ENCODE data around the gene NPEPPS. TPM values are rescaled to one million over a fixed set of nuclear protein-coding genes. Genes with fewer than 3 reads are reported as not detected.

NPEPPS gene
- polyA plus RNA-seq, 1 of the 3 experiments (the other 2 are of a cell fraction): 73.2 TPM

GRCh38 chr17:47650525-47651522 is 119.9 kb downstream of the NPEPPS start:
- ChIA-PET POLR2A (interaction anchor here (0.6 to 1.6 kb wide), 13 partner anchors 9 to 171 kb away, joined by 3 to 5 read pairs (median 3); partner anchors contain the start of gene OSBPL7), CTCF (interaction anchor here (0.6 to 9.4 kb wide), 9 partner anchors 9 to 298 kb away, joined by 3 to 113 read pairs (median 4); no protein-coding TSS in a partner anchor)
- H3K9me2 ChIP-seq: no peaks in the 10 kb centered on the region
- peaks cover 43 to 51% of the 10 kb centered on the region in 2 experiments for H3K36me3 ChIP-seq (replicated peaks in 1 of 2; ENCODE audit: control insufficient read depth in 1 of 2, insufficient read depth in 2 of 2, low read length in 1 of 2)
- H3K27ac ChIP-seq (ENCODE audit: low read depth in 2 of 2, low read length in 1 of 2): peak overlapping the region; percentile 64 to 89
- H3K4me1 ChIP-seq (ENCODE audit: control insufficient read depth in 1 of 2, insufficient read depth in 2 of 2, low read depth in 1 of 2, low read length in 1 of 2): peaks cover 8 to 22% of the 10 kb centered on the region in 2 experiments
- peaks cover 65% of the 10 kb centered on the region for H3K79me2 ChIP-seq (ENCODE audit: insufficient read depth)
- H2AFZ ChIP-seq (ENCODE audit: low read depth): 0 out of 2 replicates have a peak overlapping the region, but pooled peaks have one; percentile 38
- H3K4me3 ChIP-seq (ENCODE audit: low read depth in 2 of 2, low read length in 1 of 2): peak overlapping the region; percentile 67 to 80
- H3K27me3 ChIP-seq (ENCODE audit: insufficient read depth): no peaks in the 10 kb centered on the region
- H3K9ac ChIP-seq: peak overlapping the region; percentile 77
- H3K4me2 ChIP-seq: peak overlapping the region; percentile 81
- H3F3A ChIP-seq (replicated peaks; ENCODE audit: insufficient read depth): peaks cover 12% of the 10 kb centered on the region
- H4K20me1 ChIP-seq (ENCODE audit: insufficient read depth): peaks cover 46% of the 10 kb centered on the region
- WGBS (ENCODE audit: low lambda C conversion rate): 1% methylated on average over 17 of the region's 39 CpGs
- H3K9me3 ChIP-seq: no peaks in the 10 kb centered on the region
- peak; percentile 98 for DNase-seq
- TF ChIP-seq USF2 (IDR thresholded peaks at IDR 0.05; ENCODE audit: borderline replicate concordance, low read depth, low read length): no peak
- 0 out of 2 replicates have a peak, but pooled peaks have one; percentile 45 for TF ChIP-seq YY1 (IDR thresholded peaks at IDR 0.05; ENCODE audit: low read depth)
- TF ChIP-seq RAD21 (IDR thresholded peaks at IDR 0.05; ENCODE audit: low read length): no peak
- TF ChIP-seq, protein P1, sequence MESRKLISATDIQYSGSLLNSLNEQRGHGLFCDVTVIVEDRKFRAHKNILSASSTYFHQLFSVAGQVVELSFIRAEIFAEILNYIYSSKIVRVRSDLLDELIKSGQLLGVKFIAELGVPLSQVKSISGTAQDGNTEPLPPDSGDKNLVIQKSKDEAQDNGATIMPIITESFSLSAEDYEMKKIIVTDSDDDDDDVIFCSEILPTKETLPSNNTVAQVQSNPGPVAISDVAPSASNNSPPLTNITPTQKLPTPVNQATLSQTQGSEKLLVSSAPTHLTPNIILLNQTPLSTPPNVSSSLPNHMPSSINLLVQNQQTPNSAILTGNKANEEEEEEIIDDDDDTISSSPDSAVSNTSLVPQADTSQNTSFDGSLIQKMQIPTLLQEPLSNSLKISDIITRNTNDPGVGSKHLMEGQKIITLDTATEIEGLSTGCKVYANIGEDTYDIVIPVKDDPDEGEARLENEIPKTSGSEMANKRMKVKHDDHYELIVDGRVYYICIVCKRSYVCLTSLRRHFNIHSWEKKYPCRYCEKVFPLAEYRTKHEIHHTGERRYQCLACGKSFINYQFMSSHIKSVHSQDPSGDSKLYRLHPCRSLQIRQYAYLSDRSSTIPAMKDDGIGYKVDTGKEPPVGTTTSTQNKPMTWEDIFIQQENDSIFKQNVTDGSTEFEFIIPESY (IDR thresholded peaks at IDR 0.05; ENCODE audit: borderline replicate concordance, low read depth): no peak
- TF ChIP-seq SIN3A (IDR thresholded peaks at IDR 0.05; ENCODE audit: borderline replicate concordance, low read depth, low read length): peak; percentile 87; the same call in 1 of the 2 replicates
- peak; percentile 93 for TF ChIP-seq CHD2 (IDR thresholded peaks at IDR 0.05; ENCODE audit: low read length, partially characterized antibody)
- 0 out of 2 replicates have a peak, but pooled peaks have one; percentile 15 for TF ChIP-seq REST (IDR thresholded peaks at IDR 0.05; ENCODE audit: low read depth, low read length)
- no peak for TF ChIP-seq NRF1 (IDR thresholded peaks at IDR 0.05; ENCODE audit: low read depth, low read length)
- TF ChIP-seq EZH2phosphoT487 (IDR thresholded peaks at IDR 0.05; ENCODE audit: borderline replicate concordance, low read depth): no peak
- TF ChIP-seq MXI1 (IDR thresholded peaks at IDR 0.05; ENCODE audit: low read depth, low read length): peak; percentile 97
- TF ChIP-seq RXRA (IDR thresholded peaks at IDR 0.05; ENCODE audit: borderline replicate concordance, low read depth): no peak
- 0 out of 2 replicates have a peak, but pooled peaks have one; percentile 47 for TF ChIP-seq RFX5 (IDR thresholded peaks at IDR 0.05; ENCODE audit: low read length)
- no peak for TF ChIP-seq RCOR1 (IDR thresholded peaks at IDR 0.05; ENCODE audit: low read length)
- TF ChIP-seq ELF1 (IDR thresholded peaks at IDR 0.05): 0 out of 2 replicates have a peak, but pooled peaks have one; percentile 26
- no peak for TF ChIP-seq USF1 (IDR thresholded peaks at IDR 0.05; ENCODE audit: borderline replicate concordance, low read depth)
- TF ChIP-seq NFIC (IDR thresholded peaks at IDR 0.05; ENCODE audit: borderline replicate concordance): no peak
- TF ChIP-seq, protein P2, sequence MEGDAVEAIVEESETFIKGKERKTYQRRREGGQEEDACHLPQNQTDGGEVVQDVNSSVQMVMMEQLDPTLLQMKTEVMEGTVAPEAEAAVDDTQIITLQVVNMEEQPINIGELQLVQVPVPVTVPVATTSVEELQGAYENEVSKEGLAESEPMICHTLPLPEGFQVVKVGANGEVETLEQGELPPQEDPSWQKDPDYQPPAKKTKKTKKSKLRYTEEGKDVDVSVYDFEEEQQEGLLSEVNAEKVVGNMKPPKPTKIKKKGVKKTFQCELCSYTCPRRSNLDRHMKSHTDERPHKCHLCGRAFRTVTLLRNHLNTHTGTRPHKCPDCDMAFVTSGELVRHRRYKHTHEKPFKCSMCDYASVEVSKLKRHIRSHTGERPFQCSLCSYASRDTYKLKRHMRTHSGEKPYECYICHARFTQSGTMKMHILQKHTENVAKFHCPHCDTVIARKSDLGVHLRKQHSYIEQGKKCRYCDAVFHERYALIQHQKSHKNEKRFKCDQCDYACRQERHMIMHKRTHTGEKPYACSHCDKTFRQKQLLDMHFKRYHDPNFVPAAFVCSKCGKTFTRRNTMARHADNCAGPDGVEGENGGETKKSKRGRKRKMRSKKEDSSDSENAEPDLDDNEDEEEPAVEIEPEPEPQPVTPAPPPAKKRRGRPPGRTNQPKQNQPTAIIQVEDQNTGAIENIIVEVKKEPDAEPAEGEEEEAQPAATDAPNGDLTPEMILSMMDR (IDR thresholded peaks at IDR 0.05): no peak
- TF ChIP-seq TEAD4 (IDR thresholded peaks at IDR 0.05; ENCODE audit: borderline replicate concordance, insufficient read depth): no peak
- peak; percentile 50 for TF ChIP-seq GABPA (IDR thresholded peaks at IDR 0.05; ENCODE audit: low read depth)
- no peak for TF ChIP-seq POLR2AphosphoS5 (IDR thresholded peaks at IDR 0.05; ENCODE audit: low read depth, low read length)

All from SK-N-SH (cell line).